Measurements from ENCODE around the gene DGKG. TPM values are rescaled to one million over a fixed set of nuclear protein-coding genes. Genes with fewer than 3 reads are reported as not detected.

The DGKG gene
- total RNA-seq, 3 donors from 2014 or later (not counting 1 experiment from before 2014, with no cell fraction given), result 0.25 to 1.6 (median 0.63) TPM

DNA sequence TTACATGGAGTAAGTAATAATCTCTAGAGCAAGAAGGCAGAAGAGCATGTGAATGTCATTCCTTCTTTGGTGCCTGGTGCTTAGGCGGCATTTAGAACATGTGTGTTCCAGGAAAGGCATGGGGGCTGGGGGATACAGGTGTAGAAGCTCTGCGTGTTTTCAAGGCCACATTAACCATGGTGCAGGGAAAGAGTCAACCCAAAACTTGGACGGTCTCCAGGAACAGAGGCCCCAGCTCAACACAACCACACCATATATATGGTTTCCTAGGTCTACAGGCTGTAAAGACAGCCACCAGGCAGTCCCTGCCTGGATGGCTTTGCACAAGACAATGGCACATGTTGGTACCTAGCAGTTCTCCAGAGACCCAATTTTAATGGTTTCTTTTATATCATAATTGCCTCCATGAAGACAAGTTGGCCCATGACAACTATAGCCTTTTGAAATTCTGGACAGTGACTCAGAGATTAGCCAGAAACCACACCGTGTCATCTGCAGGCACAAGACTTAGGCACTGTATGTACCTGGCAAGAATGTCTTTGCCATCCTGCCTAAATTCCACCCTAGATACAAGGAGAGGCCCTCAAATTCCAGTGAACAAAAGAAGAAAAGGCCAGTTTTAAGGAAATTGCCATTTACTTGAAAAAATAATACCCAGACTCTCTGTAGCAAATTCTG is 25.0 kb upstream of the DGKG start:
- WGBS (ENCODE audit: insufficient coverage), result 72% methylated on average over 4 of the region's 4 CpGs
- no peaks in the 10 kb centered on the region for H3K36me3 Mint-ChIP-seq
- H3K4me3 ChIP-seq (ENCODE audit: low read length), result no peak overlapping the region
- H3K9me3 ChIP-seq (ENCODE audit: control insufficient read depth, insufficient read depth, low read length), result no peaks in the 10 kb centered on the region
- H3K27me3 ChIP-seq (ENCODE audit: control insufficient read depth, insufficient read depth, low read length), result no peaks in the 10 kb centered on the region
- ATAC-seq (no peak), DNase-seq (no peak)
- no peak overlapping the region for H3K27ac Mint-ChIP-seq
- TF ChIP-seq, protein P1, sequence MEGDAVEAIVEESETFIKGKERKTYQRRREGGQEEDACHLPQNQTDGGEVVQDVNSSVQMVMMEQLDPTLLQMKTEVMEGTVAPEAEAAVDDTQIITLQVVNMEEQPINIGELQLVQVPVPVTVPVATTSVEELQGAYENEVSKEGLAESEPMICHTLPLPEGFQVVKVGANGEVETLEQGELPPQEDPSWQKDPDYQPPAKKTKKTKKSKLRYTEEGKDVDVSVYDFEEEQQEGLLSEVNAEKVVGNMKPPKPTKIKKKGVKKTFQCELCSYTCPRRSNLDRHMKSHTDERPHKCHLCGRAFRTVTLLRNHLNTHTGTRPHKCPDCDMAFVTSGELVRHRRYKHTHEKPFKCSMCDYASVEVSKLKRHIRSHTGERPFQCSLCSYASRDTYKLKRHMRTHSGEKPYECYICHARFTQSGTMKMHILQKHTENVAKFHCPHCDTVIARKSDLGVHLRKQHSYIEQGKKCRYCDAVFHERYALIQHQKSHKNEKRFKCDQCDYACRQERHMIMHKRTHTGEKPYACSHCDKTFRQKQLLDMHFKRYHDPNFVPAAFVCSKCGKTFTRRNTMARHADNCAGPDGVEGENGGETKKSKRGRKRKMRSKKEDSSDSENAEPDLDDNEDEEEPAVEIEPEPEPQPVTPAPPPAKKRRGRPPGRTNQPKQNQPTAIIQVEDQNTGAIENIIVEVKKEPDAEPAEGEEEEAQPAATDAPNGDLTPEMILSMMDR (IDR thresholded peaks at IDR 0.05), result no peak
- H3K4me3 Mint-ChIP-seq, result no peak overlapping the region
- H3K4me1 ChIP-seq (ENCODE audit: control insufficient read depth, insufficient read depth, low read length), result no peaks in the 10 kb centered on the region
- intact Hi-C loops (cut with micrococcal nuclease), result no loop called here
- no peaks in the 10 kb centered on the region for H3K36me3 ChIP-seq (ENCODE audit: control insufficient read depth, insufficient read depth, low read length)
- no peaks in the 10 kb centered on the region for H3K4me1 Mint-ChIP-seq
- H3K9me3 Mint-ChIP-seq, result peaks cover 0 to 5% of the 10 kb centered on the region in 2 donors
- no peak overlapping the region for H3K27ac ChIP-seq (ENCODE audit: low read length)
- peaks cover 5 to 11% of the 10 kb centered on the region in 2 donors for H3K27me3 Mint-ChIP-seq (ENCODE audit: low read depth in 2 of 2)

DNA sequence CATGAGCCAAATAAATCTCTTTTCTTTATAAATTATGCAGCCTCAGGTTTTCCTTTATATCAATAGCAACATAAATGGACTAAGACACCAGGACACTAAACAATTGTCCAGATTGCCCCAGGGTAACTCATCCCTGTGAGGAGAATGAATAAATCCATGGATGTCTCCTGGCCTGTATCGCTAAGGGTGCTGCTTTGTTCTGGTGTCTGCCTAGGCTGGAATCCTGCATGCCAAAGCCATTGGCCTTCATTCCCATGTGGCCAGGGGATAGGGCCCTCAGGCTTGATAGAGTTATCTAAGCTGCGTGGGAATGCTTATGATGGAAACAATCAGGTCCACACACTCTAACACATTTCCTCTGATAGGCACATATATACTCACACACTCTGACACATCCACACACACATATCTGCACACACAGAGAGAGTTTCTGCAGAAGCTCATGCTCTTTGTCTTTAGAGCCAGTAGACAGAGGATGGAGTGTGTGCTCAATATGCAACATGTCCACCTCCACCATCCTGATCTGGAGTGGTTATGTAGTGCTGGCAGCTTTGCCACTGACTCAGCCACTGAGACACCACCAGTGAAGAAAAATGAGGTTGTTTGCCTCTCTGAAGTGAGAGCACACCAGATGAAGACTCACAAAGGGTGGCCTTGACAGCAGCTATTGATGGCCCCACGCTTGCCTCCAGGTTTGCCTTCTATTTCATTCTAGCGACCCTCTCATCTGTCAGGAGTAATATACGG is 24.0 kb upstream of the DGKG start:
- H3K27me3 Mint-ChIP-seq (ENCODE audit: low read depth in 2 of 2), result peaks cover 4 to 8% of the 10 kb centered on the region in 2 donors
- TF ChIP-seq, protein P1 (IDR thresholded peaks at IDR 0.05), result no peak
- Histone ChIP-seq H3K27ac (ENCODE audit: low read length) (no peak overlapping the region), H3K27me3 (ENCODE audit: control insufficient read depth, insufficient read depth, low read length) (no peaks in the 10 kb centered on the region), H3K36me3 (ENCODE audit: control insufficient read depth, insufficient read depth, low read length) (no peaks in the 10 kb centered on the region), H3K4me1 (ENCODE audit: control insufficient read depth, insufficient read depth, low read length) (no peaks in the 10 kb centered on the region), H3K4me3 (ENCODE audit: low read length) (no peak overlapping the region), H3K9me3 (ENCODE audit: control insufficient read depth, insufficient read depth, low read length) (no peaks in the 10 kb centered on the region)
- H3K27ac Mint-ChIP-seq, result no peak overlapping the region
- H3K9me3 Mint-ChIP-seq, result peaks cover 0 to 5% of the 10 kb centered on the region in 2 donors
- H3K4me3 Mint-ChIP-seq, result no peak overlapping the region
- intact Hi-C loops (cut with micrococcal nuclease), result no loop called here
- DNase-seq, result no peak
- WGBS (ENCODE audit: insufficient coverage), result 97% methylated on average over 5 of the region's 5 CpGs
- no peaks in the 10 kb centered on the region for H3K4me1 Mint-ChIP-seq
- no peak for ATAC-seq
- H3K36me3 Mint-ChIP-seq, result no peaks in the 10 kb centered on the region

DNA sequence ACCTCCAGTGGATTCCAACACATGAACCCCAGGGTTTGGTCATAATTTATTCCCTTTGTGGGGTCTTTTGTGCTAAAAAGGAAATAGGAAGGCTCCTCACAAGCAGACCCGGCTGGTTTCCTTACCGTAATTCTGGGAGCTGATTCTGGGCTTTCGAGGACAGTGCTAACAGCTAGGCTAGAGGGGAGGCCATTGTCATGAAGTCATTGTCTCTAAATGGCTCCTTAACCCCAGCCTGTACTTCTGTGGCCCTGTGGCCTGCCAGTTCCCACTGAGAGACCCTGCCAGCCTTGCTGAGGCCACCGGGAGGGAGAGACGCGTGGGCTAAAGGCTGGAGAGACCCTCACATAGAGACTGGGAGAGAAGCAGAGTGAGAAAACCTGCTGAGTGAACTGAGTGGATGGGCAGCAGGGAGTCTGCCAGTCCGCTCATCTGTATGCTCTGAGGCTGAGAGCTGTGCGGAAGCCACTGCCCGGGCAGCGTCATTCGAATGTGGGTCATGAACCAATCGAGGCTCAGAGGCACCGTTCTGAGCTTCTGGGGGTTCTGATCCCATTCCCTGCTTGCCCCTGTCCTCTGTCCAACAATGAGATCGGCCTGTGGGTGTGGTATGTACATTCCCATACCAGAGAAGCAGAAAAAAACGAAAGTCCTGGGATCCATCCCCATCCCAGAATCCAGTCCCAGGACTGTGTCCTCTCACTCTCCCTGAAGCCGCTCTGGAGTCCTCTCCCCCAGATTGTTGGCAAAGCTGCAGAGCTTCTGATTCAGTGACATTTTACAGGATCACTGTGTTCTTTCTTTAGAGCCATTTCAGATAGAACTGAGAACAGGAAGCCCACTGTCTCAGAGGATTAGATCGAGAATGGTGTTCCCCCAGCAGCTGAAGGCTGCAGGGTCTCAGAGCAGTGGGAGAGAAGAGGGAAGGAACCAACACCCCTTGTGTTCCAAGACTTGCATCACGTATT is 21.3 kb upstream of the DGKG start:
- intact Hi-C loops (cut with micrococcal nuclease), result no loop called here

More for the DNA sequence above, 21.3 kb upstream of the DGKG start:
- H3K4me1 Mint-ChIP-seq, result no peaks in the 10 kb centered on the region
- Histone ChIP-seq H3K27ac (ENCODE audit: low read length) (no peak overlapping the region), H3K27me3 (ENCODE audit: control insufficient read depth, insufficient read depth, low read length) (no peaks in the 10 kb centered on the region), H3K9me3 (ENCODE audit: control insufficient read depth, insufficient read depth, low read length) (no peaks in the 10 kb centered on the region), H3K4me3 (ENCODE audit: low read length) (no peak overlapping the region), H3K4me1 (ENCODE audit: control insufficient read depth, insufficient read depth, low read length) (no peaks in the 10 kb centered on the region), H3K36me3 (ENCODE audit: control insufficient read depth, insufficient read depth, low read length) (no peaks in the 10 kb centered on the region)
- ATAC-seq (no peak), DNase-seq (no peak)
- no peak overlapping the region for H3K27ac Mint-ChIP-seq
- WGBS (ENCODE audit: insufficient coverage), result 88% methylated on average over 17 of the region's 18 CpGs
- TF ChIP-seq, protein P1 (IDR thresholded peaks at IDR 0.05), result no peak
- peaks cover 0 to 5% of the 10 kb centered on the region in 2 donors for H3K9me3 Mint-ChIP-seq
- peaks cover 8% of the 10 kb centered on the region in 2 donors for H3K27me3 Mint-ChIP-seq (ENCODE audit: low read depth in 2 of 2)
- H3K4me3 Mint-ChIP-seq, result no peak overlapping the region
- H3K36me3 Mint-ChIP-seq, result no peaks in the 10 kb centered on the region
